HG03575 (cell line): ENCODE measurements around the gene GALNT17.
"Not testable (repeated sequence)": the region's sequence is repeated elsewhere in the genome, so short reads cannot be mapped to it uniquely, and the experiment has no call there.

Source experiments
- ATAC-seq: cut with Tn5 transposase; IDR thresholded peaks from one replicate; pipeline ENCODE4 v1.9.1; 2021; ENCODE audit not compliant: unreplicated experiment, insufficient number of reproducible peaks, low FRiP score; ENCODE audit errors: extremely low read depth

GALNT17 gene

DNA sequence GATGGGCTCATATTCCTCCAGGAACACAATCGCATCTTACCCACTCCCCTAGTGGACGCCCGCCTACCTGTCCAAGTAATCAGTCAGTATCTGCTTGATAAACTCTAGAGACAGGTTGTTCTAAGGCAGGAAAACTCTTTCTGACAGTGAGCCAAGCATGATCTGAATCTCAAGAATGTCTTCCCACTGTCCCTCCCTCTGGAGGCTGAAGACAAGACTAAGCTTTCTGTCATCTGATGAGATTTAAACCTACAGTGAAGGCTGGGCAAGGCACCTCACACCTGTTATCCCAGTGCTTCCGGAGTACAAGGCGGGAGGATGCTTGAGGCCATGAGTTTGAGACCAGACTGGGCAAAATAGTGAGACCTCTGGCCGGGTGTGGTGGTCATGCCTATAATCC is 586.6 kb downstream of the GALNT17 start:
- ATAC-seq: no peak

DNA sequence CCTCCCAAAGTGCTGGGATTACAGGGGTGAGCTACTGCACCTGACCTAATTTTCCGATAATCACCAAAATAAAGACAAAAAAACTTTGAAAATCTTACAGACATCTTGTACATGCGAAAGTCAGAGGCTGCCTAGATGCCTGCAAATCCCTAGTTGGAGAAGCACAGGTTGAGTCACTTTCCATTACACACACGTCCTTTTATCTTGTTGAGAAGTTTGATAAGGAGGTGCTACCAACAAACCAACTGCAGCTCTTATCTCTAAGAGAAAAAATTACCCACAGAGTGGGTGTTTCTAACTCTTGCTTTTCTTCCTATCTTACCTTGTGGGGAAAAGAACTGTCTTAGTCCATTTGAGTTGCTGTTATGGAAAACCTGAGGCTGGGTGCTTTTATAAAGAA is 589.8 kb downstream of the GALNT17 start:
- ATAC-seq: no peak

DNA sequence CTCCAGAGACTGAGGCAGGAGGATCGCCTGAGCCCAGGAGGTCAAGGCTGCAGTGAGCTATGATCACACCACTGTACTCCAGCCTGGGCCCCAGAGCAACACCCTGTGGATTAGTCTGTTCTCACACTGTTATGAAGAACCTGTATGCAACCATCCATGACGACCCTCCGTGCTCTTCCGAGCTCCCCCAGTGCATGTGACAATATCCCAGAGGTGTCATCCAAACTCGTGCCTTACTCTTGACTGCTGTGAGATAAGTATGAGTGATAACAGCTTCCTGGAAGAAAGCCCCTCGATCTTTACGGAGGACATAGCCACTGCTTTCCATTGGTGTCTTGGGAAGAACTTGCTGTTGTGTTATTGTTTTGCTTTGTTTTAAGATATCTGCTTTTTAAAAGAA is 591.9 kb downstream of the GALNT17 start:
- ATAC-seq: no peak

DNA sequence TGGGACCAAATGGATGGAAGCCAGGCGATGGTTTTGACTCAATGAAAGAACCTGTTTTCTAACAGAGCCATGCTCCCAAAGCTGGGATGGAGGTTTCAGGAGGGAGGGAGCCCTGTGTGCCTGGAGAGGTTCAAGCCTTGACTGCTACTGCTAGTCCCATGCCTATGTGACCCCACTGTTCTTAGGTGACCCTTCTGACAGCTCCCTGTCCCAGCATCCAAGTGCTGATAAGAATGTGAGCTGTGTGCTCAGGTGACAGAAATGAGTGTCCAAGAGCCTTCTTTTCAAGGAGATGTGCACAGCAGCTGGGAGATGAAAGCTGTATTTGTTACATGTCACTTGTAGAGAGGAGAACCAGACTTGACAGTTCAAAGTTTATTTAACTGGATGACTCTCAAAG is 595.4 kb downstream of the GALNT17 start:
- no peak for ATAC-seq

DNA sequence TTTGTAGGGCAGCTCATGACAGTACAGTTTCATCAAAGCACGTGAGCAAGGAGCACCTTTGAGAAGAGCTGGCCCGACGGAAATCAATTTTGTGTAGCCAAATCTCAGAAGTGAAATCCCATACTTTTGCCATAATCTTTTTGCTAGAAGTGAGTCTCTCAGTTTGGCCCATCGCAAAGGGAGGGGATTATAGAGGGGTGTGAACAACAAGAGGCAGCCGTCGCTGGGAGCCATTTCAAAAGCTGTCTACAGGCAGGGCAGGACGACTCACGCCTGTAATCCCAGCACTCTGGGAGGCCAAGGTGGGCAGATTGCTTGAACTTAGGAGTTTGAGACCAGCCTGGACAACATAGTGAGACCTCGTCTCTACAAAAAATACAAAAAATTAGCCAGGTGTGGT is 599.8 kb downstream of the GALNT17 start:
- no peak for ATAC-seq

DNA sequence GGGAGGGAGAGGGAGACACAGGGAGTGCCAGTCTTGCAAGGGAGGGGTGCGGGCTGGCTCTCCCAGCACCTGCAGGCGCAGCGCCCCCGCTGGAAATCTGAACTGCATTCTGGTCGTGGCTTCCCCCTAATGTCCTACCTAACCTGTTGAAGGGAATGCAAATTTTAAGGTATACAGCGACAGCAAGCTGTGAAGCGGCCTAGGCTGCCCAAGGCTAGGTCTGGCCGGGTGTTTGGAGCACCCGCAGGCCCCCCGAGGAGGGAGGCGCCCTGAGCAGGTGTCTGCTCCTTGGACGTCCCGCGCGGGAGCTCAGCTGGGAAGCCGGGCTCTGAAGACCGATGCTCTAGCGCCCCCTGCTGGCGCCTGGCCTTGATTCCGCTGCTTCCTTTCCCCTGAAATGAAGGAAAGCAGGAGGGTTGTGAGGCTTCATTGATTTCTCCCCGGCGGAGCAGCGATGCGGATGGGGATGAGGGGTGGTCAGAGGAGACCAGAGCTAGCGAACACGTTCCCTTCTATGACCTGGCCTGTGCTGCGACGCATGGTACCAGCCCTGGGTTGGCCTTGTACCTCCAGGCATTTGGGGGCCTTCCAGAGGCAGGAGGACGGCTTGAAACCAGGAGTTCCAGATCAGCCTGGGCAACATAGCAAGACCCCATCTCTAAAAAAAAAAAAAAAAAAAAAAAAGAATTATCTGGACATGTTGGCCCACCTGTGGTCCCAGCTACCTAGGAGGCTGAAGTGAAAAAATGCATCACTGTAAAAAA is 601.3 kb downstream of the GALNT17 start:
- ATAC-seq: no peak

DNA sequence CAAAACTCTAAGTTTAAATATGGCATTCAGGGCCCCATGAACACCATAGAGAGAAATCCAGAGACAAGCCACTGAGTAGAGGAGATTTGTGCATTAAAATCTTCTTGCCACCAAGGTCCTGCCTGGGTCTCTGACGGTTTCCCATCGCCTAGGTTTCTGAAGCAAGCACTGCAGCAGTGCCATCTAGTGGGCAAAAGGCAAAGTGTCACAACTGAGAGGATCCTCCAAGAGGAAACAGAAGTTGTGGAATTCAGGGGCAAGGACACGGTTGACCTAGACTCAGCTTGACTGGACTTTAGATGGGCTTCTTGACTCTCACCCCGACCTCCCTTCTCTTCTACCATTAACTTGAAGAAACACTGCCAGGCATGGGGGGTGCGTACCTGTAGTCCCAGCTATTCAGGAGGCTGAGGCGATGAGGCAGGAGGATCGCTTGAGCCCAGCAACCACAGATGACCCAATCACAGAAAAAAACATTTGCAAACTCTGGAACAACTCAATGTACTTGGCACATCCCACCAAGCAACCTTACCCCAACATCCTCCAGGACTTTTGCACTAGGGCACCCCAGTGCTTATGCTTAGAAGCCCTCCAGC is 604.1 kb downstream of the GALNT17 start:
- ATAC-seq: no peak

DNA sequence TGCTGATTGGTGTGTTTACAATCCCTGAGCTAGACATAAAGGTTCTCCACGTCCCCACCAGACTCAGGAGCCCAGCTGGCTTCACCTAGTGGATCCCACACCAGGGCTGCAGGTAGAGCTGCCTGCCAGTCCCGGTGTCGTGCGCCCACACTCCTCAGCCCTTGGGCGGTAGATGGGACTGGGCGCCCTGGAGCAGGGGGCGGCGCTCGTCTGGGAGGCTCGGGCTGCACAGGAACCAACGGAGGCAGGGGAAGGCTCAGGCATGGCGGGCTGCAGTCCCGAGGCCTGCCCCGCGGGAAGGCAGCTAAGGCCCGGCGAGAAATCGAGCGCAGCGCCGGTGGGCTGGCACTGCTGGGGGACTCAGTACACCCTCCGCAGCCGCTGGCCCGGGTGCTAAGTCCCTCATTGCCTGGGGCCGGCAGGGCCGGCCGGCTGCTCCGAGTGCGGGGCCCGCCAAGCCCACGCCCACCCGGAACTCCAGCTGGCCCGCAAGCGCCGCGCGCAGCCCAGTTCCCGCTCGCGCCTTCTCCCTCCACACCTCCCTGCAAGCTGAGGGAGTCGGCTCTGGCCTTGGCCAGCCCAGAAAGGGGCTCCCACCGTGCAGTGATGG is 606.1 kb downstream of the GALNT17 start:
- ATAC-seq: not testable (repeated sequence)

DNA sequence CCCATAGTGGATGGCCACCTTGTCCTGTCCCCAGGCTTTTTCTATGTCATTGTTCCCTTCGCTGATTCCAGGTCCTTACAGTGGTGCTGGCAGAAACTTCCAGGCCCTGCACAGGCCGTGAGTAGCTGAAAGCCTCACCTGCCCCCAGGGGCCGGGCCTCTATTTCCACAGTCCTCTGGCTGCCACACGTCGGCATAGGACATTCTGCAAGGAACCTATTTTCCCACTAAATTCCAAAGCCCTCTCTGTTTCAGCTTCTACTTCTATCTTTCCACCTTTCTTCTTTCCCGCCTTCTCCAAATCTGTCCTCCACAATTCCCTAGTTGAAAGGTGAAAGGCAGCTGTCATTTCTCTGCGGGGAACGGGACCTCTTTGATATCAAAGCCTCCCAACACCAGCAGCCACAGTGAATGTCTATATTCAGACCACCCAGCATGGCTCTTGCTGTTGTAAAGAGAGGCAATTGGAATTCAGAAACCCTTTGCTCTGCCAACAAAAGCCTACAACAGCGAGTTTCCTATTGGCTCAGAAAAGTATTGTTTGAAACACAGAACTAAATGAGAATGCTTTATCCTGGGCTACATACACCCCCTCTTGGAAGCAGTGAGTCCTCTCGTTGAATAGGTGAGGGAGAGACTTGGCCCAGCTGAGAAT is 607.7 kb downstream of the GALNT17 start:
- no peak for ATAC-seq

DNA sequence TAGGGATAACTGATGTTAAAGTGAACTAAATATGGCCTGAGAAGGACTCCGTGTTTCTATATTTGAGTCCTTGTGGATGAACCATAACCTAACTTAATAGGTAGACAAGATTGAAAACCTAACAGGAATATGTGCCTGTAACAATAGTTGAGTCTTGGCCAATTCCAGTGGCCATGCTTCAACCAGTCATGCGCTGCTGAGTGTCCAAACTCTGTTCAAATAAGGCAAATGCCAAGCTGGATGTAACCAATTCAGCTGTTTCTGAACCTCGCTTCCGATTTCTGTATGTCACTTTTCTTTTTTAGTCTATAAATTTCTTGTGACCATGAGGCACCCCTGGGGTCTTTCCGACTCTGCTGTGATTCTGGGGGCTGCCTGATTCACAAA is 608.2 kb downstream of the GALNT17 start:
- no peak for ATAC-seq

DNA sequence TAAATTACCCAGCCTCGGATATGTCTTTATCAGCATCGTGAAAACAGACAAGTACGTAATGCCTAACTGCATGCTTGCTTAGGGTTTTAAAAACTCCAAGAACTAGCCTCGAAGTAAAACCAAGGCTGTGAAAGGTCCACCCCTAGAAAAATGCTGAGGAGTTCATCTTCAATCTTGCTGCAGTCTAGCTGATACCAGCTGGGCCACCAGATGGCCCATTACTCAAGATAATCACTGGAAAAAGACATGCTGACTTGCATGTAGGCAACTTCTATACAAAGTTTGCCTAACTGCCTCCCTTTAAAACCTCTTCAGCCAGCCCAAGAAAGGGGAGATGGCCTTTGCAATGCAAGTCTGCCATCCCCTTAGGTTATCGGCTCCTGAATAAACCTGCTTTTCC is 614.1 kb downstream of the GALNT17 start:
- no peak for ATAC-seq

DNA sequence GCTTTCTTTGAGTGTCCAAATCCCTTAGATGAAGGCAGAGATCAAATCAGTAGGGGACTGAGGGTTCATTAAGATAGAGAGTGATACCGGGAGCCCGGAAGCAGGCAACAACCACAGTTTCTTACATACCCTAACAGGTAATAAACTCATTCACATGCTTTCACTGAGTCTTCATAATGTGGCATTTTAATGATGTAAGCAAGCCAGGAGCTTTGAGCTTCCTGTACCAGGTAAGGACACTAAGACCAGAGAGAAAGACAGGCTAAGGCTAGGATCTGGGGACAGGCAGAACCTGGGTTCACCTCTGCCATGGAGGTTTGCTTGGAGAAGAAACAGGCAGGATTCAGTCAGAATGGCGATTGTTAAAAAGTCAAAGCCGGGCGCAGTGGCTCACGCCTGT is 618.3 kb downstream of the GALNT17 start:
- no peak for ATAC-seq

DNA sequence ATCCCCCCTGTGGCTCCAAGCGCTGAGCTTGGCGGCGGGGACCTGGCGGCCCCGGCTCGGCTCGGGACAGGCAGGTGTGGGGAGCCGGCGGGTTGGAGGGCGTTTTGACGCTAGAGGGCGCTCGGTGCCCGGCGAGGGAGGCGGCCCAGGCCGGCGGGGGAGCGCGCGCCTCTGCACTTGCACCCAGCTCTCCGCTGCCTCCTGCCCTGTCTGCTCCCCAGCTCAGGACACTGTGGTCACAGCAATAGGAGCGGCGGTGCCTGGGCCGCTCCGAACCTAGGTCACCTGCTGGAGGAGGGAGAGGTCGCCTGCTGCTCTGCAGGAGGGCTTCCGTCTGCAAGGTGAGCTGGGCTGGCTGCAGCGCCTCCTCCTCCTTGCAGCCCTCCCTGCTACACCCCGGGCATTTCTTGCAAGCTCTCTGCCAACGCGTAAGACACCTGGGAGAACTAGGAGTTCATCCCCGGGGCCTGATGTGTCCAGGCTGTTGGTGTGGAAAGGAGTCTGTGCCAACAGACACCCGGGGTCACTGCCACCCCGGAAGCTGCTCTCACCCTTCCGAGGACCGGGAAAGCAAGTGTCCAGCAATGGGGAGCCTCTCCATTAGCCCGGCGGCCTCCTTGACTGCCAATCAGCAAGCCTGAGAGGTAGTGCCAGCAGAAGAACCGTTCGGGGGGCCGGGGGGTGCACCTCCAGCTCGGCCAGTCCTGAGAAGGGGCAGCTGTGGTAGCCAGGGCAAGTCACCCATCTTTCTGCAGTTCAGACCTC is 620.4 kb downstream of the GALNT17 start:
- no peak for ATAC-seq

DNA sequence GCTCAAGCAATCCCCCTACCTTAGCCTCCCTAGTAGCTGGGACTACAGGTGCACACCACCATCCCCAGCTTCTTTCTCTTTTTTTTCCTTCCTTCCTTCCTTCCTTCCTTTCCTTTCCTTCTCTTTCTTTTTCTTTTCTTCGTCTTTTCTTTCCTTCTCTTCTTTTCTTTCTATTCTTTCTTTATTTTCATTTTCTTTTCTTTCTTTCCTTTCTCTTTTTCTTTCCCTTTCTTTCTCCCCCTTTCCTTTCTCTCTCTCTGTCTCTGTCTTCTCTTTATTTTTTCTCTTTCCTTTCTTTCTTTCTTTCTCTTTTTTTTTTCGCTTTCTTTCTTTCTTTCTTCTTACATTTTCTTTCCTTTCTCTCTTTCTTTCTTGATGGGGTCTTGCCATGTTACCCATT is 621.3 kb downstream of the GALNT17 start:
- no peak for ATAC-seq

DNA sequence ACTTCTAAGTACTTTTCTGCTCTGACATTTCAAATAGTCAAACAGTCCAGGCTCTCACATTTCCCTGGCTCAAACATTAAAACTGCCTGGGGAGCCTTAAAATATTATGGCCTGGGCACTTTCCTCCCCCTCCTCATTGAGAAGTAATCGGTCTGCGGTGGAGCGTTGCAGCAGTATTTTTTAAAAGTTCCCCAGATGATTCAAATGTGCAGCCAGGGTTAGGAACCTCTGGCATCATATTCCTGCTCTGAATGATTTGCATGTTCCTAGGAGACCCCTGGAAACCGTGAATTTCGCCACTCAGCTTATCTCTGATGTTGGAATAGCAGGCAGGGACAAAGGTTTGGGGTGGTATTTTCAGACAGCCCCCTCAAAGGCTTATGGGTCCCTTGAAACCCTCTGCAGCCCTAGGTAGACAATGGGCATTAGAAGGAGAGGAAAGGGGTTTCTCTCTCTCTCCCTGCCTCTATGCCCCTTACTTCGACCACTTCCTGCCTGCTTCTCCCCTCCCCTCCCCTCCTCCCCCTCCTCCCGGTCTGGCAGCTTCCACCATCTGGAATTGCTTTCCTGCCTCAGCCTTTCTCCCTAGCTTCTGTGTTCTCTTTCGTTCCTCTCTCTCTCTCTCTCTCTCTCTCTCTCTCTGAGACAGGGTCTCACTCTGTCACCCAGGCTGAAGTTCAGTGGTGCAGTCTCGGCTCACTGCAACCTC is 622.2 kb downstream of the GALNT17 start:
- ATAC-seq: no peak

DNA sequence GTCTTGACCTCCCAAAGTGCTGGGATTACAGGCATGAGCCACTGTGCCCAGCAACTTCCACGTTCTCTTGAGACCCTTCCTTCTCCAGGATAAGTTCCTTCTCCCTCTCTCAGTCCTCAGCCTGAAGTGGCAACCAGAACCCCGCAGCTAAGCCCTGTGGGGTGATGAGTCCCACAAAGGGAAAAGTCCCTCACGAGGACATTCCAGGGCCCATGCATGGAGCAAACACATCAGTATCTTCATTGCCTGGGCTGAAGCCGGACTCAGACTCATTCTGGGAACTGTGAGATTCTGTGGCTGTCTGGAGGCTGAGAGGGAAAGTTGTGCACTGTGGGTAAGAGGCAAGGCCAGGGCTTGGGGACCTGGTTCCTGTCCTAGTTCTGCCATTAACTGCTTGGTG is 622.9 kb downstream of the GALNT17 start:
- no peak for ATAC-seq

DNA sequence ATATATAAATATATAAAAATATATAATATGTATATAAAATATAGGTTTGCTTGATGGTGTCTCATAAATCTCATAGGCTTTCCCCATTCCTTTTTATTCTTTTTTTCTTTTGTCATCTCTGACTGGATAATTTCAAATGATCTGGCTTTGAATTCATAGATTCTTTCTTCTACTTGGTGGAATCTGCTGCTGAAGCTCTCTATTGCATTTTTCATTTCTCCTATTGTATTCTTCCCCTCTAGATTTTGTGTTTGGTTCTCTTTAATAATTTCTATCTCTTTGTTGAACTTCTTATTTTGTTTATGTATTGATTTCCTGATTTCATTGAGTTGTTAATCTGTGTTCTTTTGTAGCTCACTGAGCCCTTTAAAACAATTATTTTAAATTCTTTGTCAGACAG is 629.4 kb downstream of the GALNT17 start:
- no peak for ATAC-seq
